IMR-90 (cell line): ENCODE measurements around the gene ZDHHC11B. TPM values are rescaled to one million over a fixed set of nuclear protein-coding genes. Genes with fewer than 3 reads are reported as not detected.

ENCODE experiments used
- ATAC-seq: fragments of 200-7000 bp; cut with Tn5 transposase; 2 replicates; pipeline ENCODE4 v1.9.1; 2020; ENCODE audit warnings: low read depth, mild to moderate bottlenecking, moderate library complexity
- BruUV-seq: library from RNA; stranded (reverse); fragments of 400-500 nt; replicated peaks from 2 replicates; lab custom pipeline; 2021; lab: Mats Ljungman, UMichigan
- CTCF ChIA-PET: fragments of 300-600 bp; formaldehyde crosslinking; extraction: SDS; loops from one replicate; lab custom pipeline; 2021; ENCODE audit warnings: antibody characterized with exemption; lab: Yijun Ruan, JAX
- POLR2A ChIA-PET: fragments of 300-600 bp; sonication (Branson Sonifier 250); formaldehyde crosslinking; loops from one replicate; lab custom pipeline; 2022; ENCODE audit warnings: antibody characterized with exemption; ENCODE audit not compliant: unreplicated experiment; lab: Charles Lee
- DNase-seq: peaks from one replicate; pipeline ENCODE4 v3.0.0; 2013
- H2AFZ ChIP-seq: replicated peaks from 2 replicates; pipeline ENCODE3; 2013; ENCODE audit warnings: low read length, mild to moderate bottlenecking; ENCODE audit not compliant: poor library complexity
- H2AK5ac ChIP-seq: 2 replicates; pipeline ENCODE4 v1.6.1; 2013; ENCODE audit warnings: low read depth, low read length, inconsistent platforms
- H2AK9ac ChIP-seq: replicated peaks from 2 replicates; pipeline ENCODE3; 2013; ENCODE audit warnings: mild to moderate bottlenecking, low read depth, low read length, moderate library complexity; ENCODE audit not compliant: poor library complexity
- H2BK120ac ChIP-seq: 2 replicates; pipeline ENCODE4 v1.6.1; 2013; ENCODE audit warnings: low read depth, low read length, inconsistent platforms
- H2BK15ac ChIP-seq: 3 replicates; pipeline ENCODE4 v1.6.1; 2013; ENCODE audit warnings: low read depth, low read length, inconsistent platforms
- H2BK20ac ChIP-seq: 2 replicates; pipeline ENCODE4 v1.6.1; 2013; ENCODE audit warnings: low read depth, mild to moderate bottlenecking, inconsistent platforms, low read length, moderate library complexity
- H2BK5ac ChIP-seq: 2 replicates; pipeline ENCODE4 v1.6.1; 2013; ENCODE audit warnings: mild to moderate bottlenecking, low read depth, low read length, inconsistent platforms; ENCODE audit not compliant: poor library complexity, severe bottlenecking
- H3K14ac ChIP-seq: replicated peaks from 2 replicates; pipeline ENCODE4 v1.6.1; 2013; ENCODE audit warnings: low read depth, low read length, inconsistent platforms
- H3K18ac ChIP-seq: 2 replicates; pipeline ENCODE4 v1.6.1; 2013; ENCODE audit warnings: low read depth, low read length, control low read depth
- H3K23ac ChIP-seq: 2 replicates; pipeline ENCODE4 v1.6.1; 2013; ENCODE audit warnings: low read depth, low read length, inconsistent platforms
- H3K27ac ChIP-seq: 2 replicates; pipeline ENCODE4 v1.5.1; 2013; ENCODE audit warnings: mild to moderate bottlenecking, control low read depth, low read length; ENCODE audit not compliant: insufficient read depth
- H3K27me3 ChIP-seq: 2 replicates; pipeline ENCODE4 v1.6.1; 2013; ENCODE audit warnings: low read length; ENCODE audit not compliant: control insufficient read depth, insufficient read depth
- H3K36me3 ChIP-seq: 2 replicates; pipeline ENCODE4 v1.6.1; 2013; ENCODE audit warnings: low read length, mixed read lengths; ENCODE audit not compliant: control insufficient read depth, insufficient read depth
- H3K4ac ChIP-seq: 2 replicates; pipeline ENCODE4 v1.6.1; 2013; ENCODE audit warnings: low read depth, low read length, inconsistent platforms
- H3K4me1 ChIP-seq: 2 replicates; pipeline ENCODE4 v1.6.1; 2013; ENCODE audit warnings: low read length, mixed read lengths; ENCODE audit not compliant: control insufficient read depth, insufficient read depth
- H3K4me2 ChIP-seq: 2 replicates; pipeline ENCODE4 v1.6.1; 2013; ENCODE audit warnings: low read depth, mild to moderate bottlenecking, control low read depth, low read length, moderate library complexity
- H3K4me3 ChIP-seq: 2 replicates; pipeline ENCODE4 v1.5.1; 2013; ENCODE audit warnings: low read depth, mild to moderate bottlenecking, control low read depth, low read length, moderate library complexity; ENCODE audit not compliant: insufficient read depth
- H3K56ac ChIP-seq: 2 replicates; pipeline ENCODE4 v1.6.1; 2013; ENCODE audit warnings: low read length, inconsistent platforms; ENCODE audit not compliant: insufficient read depth; ENCODE audit errors: extremely low read depth
- H3K79me1 ChIP-seq, 2 experiments: 2 replicates each; pipeline ENCODE4 v1.6.1; 2013; ENCODE audit warnings: low read length in 2 of 2, inconsistent platforms in 1 of 2, low read depth in 1 of 2
- H3K9ac ChIP-seq: 2 replicates; pipeline ENCODE4 v1.6.1; 2013; ENCODE audit warnings: low read depth, low read length, control low read depth
- H3K9me1 ChIP-seq: 2 replicates; pipeline ENCODE4 v1.6.1; 2013; ENCODE audit warnings: low read length, inconsistent platforms; ENCODE audit not compliant: insufficient read depth
- H3K9me3 ChIP-seq: 2 replicates; pipeline ENCODE4 v1.6.1; 2013; ENCODE audit warnings: low read length; ENCODE audit not compliant: control insufficient read depth, insufficient read depth
- H4K20me1 ChIP-seq: 2 replicates; pipeline ENCODE4 v1.6.1; 2013; ENCODE audit warnings: low read length, inconsistent platforms; ENCODE audit not compliant: insufficient read depth
- H4K5ac ChIP-seq: 2 replicates; pipeline ENCODE4 v1.6.1; 2013; ENCODE audit warnings: mild to moderate bottlenecking, low read depth, low read length, control low read depth
- H4K8ac ChIP-seq, 2 experiments: 2 replicates each; pipeline ENCODE4 v1.6.1; 2013; ENCODE audit warnings: low read depth in 2 of 2, low read length in 2 of 2, control low read depth in 1 of 2, inconsistent platforms in 1 of 2
- H4K91ac ChIP-seq: 2 replicates; pipeline ENCODE4 v1.6.1; 2013; ENCODE audit warnings: low read depth, low read length, inconsistent platforms; ENCODE audit not compliant: insufficient read depth
- CHD1 ChIP-seq: IDR thresholded peaks from 2 replicates; pipeline ENCODE4 v1.6.1; 2012; ENCODE audit warnings: low read depth, low read length, improper control_type of control experiment
- MXI1 ChIP-seq: IDR thresholded peaks from 2 replicates; pipeline ENCODE4 v1.6.1; 2012; ENCODE audit warnings: low read depth, mild to moderate bottlenecking, low read length, moderate library complexity, borderline replicate concordance
- RAD21 ChIP-seq: IDR thresholded peaks from 2 replicates; pipeline ENCODE4 v1.6.1; 2012; ENCODE audit warnings: low read length, improper control_type of control experiment
- WGBS, 2 experiments: methylation state at CpG; one replicate each; pipeline versions ENCODE4 v1.1.5 to v1.1.7; 2013; ENCODE audit warnings: missing lambda C conversion rate in 2 of 2; ENCODE audit not compliant: insufficient read length in 1 of 2; ENCODE audit errors: extremely low coverage in 2 of 2; 5-methylcytosine and 5-hydroxymethylcytosine counted together
- dilution Hi-C: fragments of 300-500 bp; cut with HindIII; formaldehyde crosslinking; loops from one replicate; pipeline ENCODE4 v1.14.3; 2018; ENCODE audit warnings: low sequenced_read_pairs; ENCODE audit not compliant: unreplicated experiment
- in situ Hi-C: fragments of 300-500 bp; cut with MboI; formaldehyde crosslinking; loops from 3 replicates; pipeline ENCODE4 v1.14.3; 2019; ENCODE audit warnings: low sequenced_read_pairs, inconsistent platforms, mixed read lengths
- intact Hi-C: fragments of 100-400 bp; cut with micrococcal nuclease; formaldehyde crosslinking; loops from 2 replicates; pipeline ENCODE4 v1.10.0; 2022
- polyA plus RNA-seq, 3 experiments: library from polyadenylated mRNA; depleted of rRNA; stranded (reverse); fragments of >200 nt; gene quantifications; 2 replicates each; pipeline ENCODE4 v1.2.3, GENCODE V29; 2012; ENCODE audit warnings: low replicate concordance in 1 of 3
- total RNA-seq: library from RNA; depleted of rRNA; stranded (reverse); fragments of >200 nt; gene quantifications from 2 replicates; pipeline ENCODE4 v1.2.3, GENCODE V29; 2012

ZDHHC11B gene
- total and polyA plus RNA-seq, 2 of the 4 experiments (the other 2 are of a cell fraction): 0.12 TPM; not detected in 1

GRCh38 chr5:820245-820644 lies 35.7 kb upstream of the ZDHHC11B start:
- no CpG with 5 or more reads among the region's 3 CpGs for WGBS, 2 experiments
- no peak overlapping the region for H2BK5ac ChIP-seq
- H3K36me3 ChIP-seq: no peaks in the 10 kb centered on the region
- no peak overlapping the region for H2BK15ac ChIP-seq
- H4K91ac ChIP-seq: no peak overlapping the region
- H4K5ac ChIP-seq: no peak overlapping the region
- H3K27ac ChIP-seq: no peak overlapping the region
- H3K18ac ChIP-seq: no peak overlapping the region
- H2AFZ ChIP-seq: no peak overlapping the region
- ChIA-PET CTCF (no interaction called here), POLR2A (no interaction called here)
- no peak overlapping the region for H3K4me2 ChIP-seq
- H3K79me1 ChIP-seq: no peaks in the 10 kb centered on the region
- H2AK9ac ChIP-seq: no peak overlapping the region
- H3K4me3 ChIP-seq: no peak overlapping the region
- H3K9me3 ChIP-seq: peaks cover 4% of the 10 kb centered on the region; the same call in 1 of the 2 replicates
- no peak overlapping the region for H3K23ac ChIP-seq
- H3K14ac ChIP-seq: no peak overlapping the region
- intact Hi-C loops (loop anchor here (10.0 kb wide), 1 partner anchor 85 kb away; no protein-coding TSS in a partner anchor), in situ Hi-C loops (no loop called here), dilution Hi-C loops (no loop called here)
- H4K20me1 ChIP-seq: no peaks in the 10 kb centered on the region
- DNase-seq (no peak), ATAC-seq (no peak)
- H2BK120ac ChIP-seq: no peak overlapping the region
- peaks cover 4% of the 10 kb centered on the region; the same call in 1 of the 2 replicates for H3K27me3 ChIP-seq
- H4K8ac ChIP-seq: no peak overlapping the region
- no peak overlapping the region for H2BK20ac ChIP-seq
- TF ChIP-seq RAD21 (no peak), CHD1 (no peak), MXI1 (no peak)
- H3K56ac ChIP-seq: no peak overlapping the region
- no TSS peak for BruUV-seq
- H3K9ac ChIP-seq: no peak overlapping the region
- H3K9me1 ChIP-seq: no peaks in the 10 kb centered on the region
- no peak overlapping the region for H3K4ac ChIP-seq
- no peaks in the 10 kb centered on the region for H3K4me1 ChIP-seq
- no peak overlapping the region for H2AK5ac ChIP-seq
